Measurements from ENCODE around the gene ZC3H4. TPM values are rescaled to one million over a fixed set of nuclear protein-coding genes. Genes with fewer than 3 reads are reported as not detected.
A peak's percentile ranks its signal among the peaks of the same experiment; 100 is the strongest.

Gene ZC3H4
- total RNA-seq, 1 experiment from 2014 or later = 105 TPM

DNA sequence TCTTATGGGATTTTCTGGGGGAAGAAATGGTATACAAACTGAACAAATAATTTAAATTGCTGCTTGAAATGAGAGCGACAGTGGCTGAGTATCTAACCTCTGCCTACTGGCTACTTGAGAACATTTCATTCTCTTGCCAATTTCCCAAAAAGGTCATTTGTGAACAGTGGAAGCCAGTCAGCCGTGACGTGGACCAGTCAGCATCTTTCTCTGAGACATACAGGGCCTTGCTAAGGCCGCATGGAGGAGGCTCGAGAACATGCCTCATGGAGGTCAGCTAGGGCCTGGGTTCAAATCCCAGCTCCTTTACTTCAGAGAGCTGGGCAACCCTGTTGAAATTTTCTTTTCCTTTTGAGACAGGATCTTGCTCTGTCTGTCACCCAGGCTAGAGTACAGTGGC is 20.3 kb downstream of the ZC3H4 start:
- no peak overlapping the region for H3K4me2 ChIP-seq (ENCODE audit: insufficient read depth, insufficient read length, low read length)
- no peak overlapping the region for H3T11ph ChIP-seq (ENCODE audit: low read length)
- no peak overlapping the region for H2BK20ac ChIP-seq (ENCODE audit: low read depth, low read length, poor library complexity, severe bottlenecking)
- no peak overlapping the region for H3K4me3 Mint-ChIP-seq
- peaks cover 37 to 68% (median 57%) of the 10 kb centered on the region in 3 experiments for H3K36me3 Mint-ChIP-seq (ENCODE audit: insufficient read depth in 1 of 3, low read depth in 3 of 3)
- peaks cover 24 to 32% of the 10 kb centered on the region in 2 experiments for H3K4me1 Mint-ChIP-seq
- H3K14ac ChIP-seq (ENCODE audit: insufficient read depth, low read length) = no peak overlapping the region
- no peak overlapping the region for H4K8ac ChIP-seq (replicated peaks; ENCODE audit: insufficient read length, low read depth, low read length)
- H3K27ac ChIP-seq (ENCODE audit: insufficient read length, low read depth, low read length) = no peak overlapping the region
- peak overlapping the region in 1 of 3 experiments; percentile 55; a peak in 1 of 7 replicates for H3K27ac Mint-ChIP-seq
- H3K9ac ChIP-seq (ENCODE audit: extremely low read depth, insufficient read length, low read length) = no peak overlapping the region
- no peak overlapping the region for H2BK120ac ChIP-seq (ENCODE audit: low read depth, low read length, poor library complexity, severe bottlenecking)
- no peaks in the 10 kb centered on the region for H3K27me3 Mint-ChIP-seq (ENCODE audit: low read depth)
- no peak overlapping the region for H2AFZ ChIP-seq (ENCODE audit: low read length)
- no peak overlapping the region for H2AK5ac ChIP-seq (ENCODE audit: insufficient read length, low read length)
- peaks cover 4% of the 10 kb centered on the region; the same call in 1 of the 2 replicates for H3K79me2 ChIP-seq (ENCODE audit: insufficient read depth, low read length)
- H4K20me1 ChIP-seq (ENCODE audit: control insufficient read depth, insufficient read depth, insufficient read length) = no peaks in the 10 kb centered on the region
- H3K4ac ChIP-seq (ENCODE audit: low read depth, low read length) = no peak overlapping the region
- H4K91ac ChIP-seq (ENCODE audit: insufficient read length, low read depth, low read length) = no peak overlapping the region
- H3K56ac ChIP-seq (ENCODE audit: insufficient read length, low read depth, low read length) = no peak overlapping the region
- no CpG with 5 or more reads among the region's 5 CpGs for WGBS (ENCODE audit: extremely low coverage, insufficient read length, low lambda C conversion rate)
- H3K9me3 Mint-ChIP-seq = no peaks in the 10 kb centered on the region
- TF ChIP-seq, protein P1, sequence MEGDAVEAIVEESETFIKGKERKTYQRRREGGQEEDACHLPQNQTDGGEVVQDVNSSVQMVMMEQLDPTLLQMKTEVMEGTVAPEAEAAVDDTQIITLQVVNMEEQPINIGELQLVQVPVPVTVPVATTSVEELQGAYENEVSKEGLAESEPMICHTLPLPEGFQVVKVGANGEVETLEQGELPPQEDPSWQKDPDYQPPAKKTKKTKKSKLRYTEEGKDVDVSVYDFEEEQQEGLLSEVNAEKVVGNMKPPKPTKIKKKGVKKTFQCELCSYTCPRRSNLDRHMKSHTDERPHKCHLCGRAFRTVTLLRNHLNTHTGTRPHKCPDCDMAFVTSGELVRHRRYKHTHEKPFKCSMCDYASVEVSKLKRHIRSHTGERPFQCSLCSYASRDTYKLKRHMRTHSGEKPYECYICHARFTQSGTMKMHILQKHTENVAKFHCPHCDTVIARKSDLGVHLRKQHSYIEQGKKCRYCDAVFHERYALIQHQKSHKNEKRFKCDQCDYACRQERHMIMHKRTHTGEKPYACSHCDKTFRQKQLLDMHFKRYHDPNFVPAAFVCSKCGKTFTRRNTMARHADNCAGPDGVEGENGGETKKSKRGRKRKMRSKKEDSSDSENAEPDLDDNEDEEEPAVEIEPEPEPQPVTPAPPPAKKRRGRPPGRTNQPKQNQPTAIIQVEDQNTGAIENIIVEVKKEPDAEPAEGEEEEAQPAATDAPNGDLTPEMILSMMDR (conservative IDR thresholded peaks at IDR 0.05) = no peak
- H2BK15ac ChIP-seq (ENCODE audit: low read depth, low read length) = no peak overlapping the region
- H4K5ac ChIP-seq (ENCODE audit: insufficient read length, low read depth, low read length) = no peak overlapping the region
- H2BK12ac ChIP-seq (ENCODE audit: insufficient read length, low read depth, low read length) = no peak overlapping the region
- no peak overlapping the region for H3K23ac ChIP-seq (ENCODE audit: insufficient read length, low read depth, low read length)
- H3K23me2 ChIP-seq (ENCODE audit: insufficient read length, low read depth, low read length, poor library complexity, severe bottlenecking) = no peaks in the 10 kb centered on the region
- no peaks in the 10 kb centered on the region for H3K27me3 ChIP-seq (ENCODE audit: insufficient read depth, low read length)
- H3K18ac ChIP-seq (ENCODE audit: insufficient read length, low read depth, low read length) = no peak overlapping the region
- DNase-seq = no peak
- H3K4me1 ChIP-seq (ENCODE audit: insufficient read depth, low read length) = no peaks in the 10 kb centered on the region; the same call in 1 of the 2 replicates
- peaks cover 7% of the 10 kb centered on the region for H3K79me1 ChIP-seq (ENCODE audit: insufficient read depth, low read depth, low read length, poor library complexity, severe bottlenecking)
- no peak overlapping the region for H2BK5ac ChIP-seq (ENCODE audit: insufficient read length, low read length)
- no peaks in the 10 kb centered on the region for H3K9me3 ChIP-seq (ENCODE audit: control insufficient read depth, low read depth, low read length)

All from H9 (cell line).